ENCODE results near the gene PANX2. TPM values are rescaled to one million over a fixed set of nuclear protein-coding genes. Genes with fewer than 3 reads are reported as not detected.

Gene PANX2
- total RNA-seq, 1 donor from 2014 or later = 1.5 TPM

DNA sequence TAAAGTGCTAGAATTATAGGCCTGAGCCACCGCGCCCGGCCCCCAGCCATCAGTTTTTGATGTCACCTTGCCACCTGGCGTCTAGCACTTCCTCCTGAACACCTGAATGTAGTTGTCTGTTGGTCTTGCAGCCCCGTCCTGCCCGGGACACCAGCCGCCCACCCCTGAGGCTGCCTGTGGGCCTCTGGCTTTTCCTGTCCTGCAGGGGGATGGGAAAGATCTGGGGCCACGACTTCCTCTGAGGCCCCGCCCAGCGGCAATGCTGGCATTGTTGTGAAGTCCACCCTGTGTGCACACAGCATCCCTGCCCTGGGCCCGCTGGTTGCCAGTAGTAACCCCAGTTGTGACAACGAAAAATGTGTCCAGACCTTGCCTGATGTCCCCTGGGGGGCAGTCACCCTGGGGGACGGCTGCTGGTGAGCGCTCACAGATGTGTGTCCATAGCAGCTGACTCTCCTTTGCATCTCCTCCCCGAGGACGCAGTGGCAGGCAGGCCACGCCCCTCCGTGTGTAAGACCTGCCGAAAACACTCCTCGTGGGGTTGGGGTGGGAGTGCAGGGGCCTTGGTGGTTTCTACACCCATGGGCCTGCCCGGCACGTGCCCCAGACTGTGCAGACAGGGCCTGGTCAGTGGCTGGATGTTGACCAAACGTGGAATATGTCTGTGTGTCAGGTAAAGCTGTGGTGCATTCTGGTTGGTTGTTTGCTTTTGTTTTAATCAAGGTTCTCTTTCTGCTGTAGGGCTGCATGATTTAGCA, 37.0 kb downstream of the PANX2 start:
- Mint-ChIP-seq H3K4me1 (ENCODE audit: unreplicated experiment) (peaks cover 6% of the 10 kb centered on the region), H3K36me3 (ENCODE audit: unreplicated experiment) (peaks cover 23% of the 10 kb centered on the region), H3K9me3 (ENCODE audit: unreplicated experiment) (no peaks in the 10 kb centered on the region), H3K4me3 (ENCODE audit: unreplicated experiment) (no peak overlapping the region), H3K27ac (ENCODE audit: unreplicated experiment) (no peak overlapping the region), H3K27me3 (ENCODE audit: unreplicated experiment) (no peaks in the 10 kb centered on the region)
- no peak for DNase-seq (ENCODE audit: extremely low spot score, unreplicated experiment)
- no peak for TF ChIP-seq CTCF (IDR thresholded peaks at IDR 0.05)

GRCh38 chr22:50208430-50208938, 38.0 kb downstream of the PANX2 start:
- peaks cover 4% of the 10 kb centered on the region for H3K4me1 Mint-ChIP-seq (ENCODE audit: unreplicated experiment)
- TF ChIP-seq CTCF (IDR thresholded peaks at IDR 0.05) = no peak
- H3K4me3 Mint-ChIP-seq (ENCODE audit: unreplicated experiment) = no peak overlapping the region
- peaks cover 28% of the 10 kb centered on the region for H3K36me3 Mint-ChIP-seq (ENCODE audit: unreplicated experiment)
- no peak overlapping the region for H3K27ac Mint-ChIP-seq (ENCODE audit: unreplicated experiment)
- DNase-seq (ENCODE audit: extremely low spot score, unreplicated experiment) = no peak
- H3K9me3 Mint-ChIP-seq (ENCODE audit: unreplicated experiment) = no peaks in the 10 kb centered on the region
- H3K27me3 Mint-ChIP-seq (ENCODE audit: unreplicated experiment) = no peaks in the 10 kb centered on the region

DNA sequence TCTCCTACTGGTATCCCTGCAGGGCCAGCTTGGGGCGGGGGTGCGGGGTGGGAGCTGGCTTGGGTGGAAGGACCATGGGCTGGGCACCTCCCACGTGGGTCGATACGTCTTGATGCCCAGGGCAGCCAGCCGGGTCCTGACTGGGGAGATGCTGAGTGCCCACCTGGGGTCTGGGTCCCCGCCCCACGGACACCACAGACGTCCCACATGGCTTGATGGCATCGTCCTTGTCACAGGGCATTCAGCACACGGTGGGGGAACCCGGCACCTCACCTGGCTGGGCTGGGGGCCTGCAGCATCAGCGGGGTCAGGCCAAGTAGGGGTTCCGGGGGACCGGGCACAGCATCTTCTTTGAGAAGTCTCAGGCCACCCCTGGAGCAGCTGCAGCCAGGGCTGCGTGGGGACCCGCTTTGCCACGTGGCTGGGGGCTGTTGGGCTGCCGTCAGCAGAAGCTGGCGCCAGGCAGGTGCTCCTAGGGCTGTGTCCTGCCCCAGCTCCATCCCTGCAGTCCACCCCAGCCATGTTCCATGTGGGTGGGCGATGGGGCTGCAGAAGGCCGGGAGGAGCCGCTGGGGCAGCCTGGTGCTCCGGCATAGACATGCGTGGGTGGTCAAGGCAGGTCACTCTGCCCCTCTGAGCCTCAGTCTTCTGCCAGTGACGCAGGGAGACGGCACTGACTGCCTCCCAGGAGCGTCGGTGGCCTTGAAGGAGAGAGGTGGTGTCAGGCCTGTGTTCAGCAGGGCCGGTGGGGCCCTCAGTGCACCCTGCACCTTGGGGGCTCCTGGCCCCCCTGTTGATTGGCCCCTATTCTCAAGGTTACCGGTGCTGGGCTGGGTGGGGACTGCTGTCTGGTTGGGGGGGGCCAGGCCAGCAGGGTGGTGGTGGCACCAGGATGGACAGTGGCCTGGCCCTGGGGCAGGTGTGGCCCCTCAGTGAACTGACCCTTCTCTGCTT, 38.7 kb downstream of the PANX2 start:
- H3K27me3 Mint-ChIP-seq (ENCODE audit: unreplicated experiment) = no peaks in the 10 kb centered on the region
- H3K36me3 Mint-ChIP-seq (ENCODE audit: unreplicated experiment) = peaks cover 29% of the 10 kb centered on the region
- peaks cover 4% of the 10 kb centered on the region for H3K4me1 Mint-ChIP-seq (ENCODE audit: unreplicated experiment)
- H3K4me3 Mint-ChIP-seq (ENCODE audit: unreplicated experiment) = no peak overlapping the region
- DNase-seq (ENCODE audit: extremely low spot score, unreplicated experiment) = no peak
- H3K9me3 Mint-ChIP-seq (ENCODE audit: unreplicated experiment) = no peaks in the 10 kb centered on the region
- no peak for TF ChIP-seq CTCF (IDR thresholded peaks at IDR 0.05)
- no peak overlapping the region for H3K27ac Mint-ChIP-seq (ENCODE audit: unreplicated experiment)

DNA sequence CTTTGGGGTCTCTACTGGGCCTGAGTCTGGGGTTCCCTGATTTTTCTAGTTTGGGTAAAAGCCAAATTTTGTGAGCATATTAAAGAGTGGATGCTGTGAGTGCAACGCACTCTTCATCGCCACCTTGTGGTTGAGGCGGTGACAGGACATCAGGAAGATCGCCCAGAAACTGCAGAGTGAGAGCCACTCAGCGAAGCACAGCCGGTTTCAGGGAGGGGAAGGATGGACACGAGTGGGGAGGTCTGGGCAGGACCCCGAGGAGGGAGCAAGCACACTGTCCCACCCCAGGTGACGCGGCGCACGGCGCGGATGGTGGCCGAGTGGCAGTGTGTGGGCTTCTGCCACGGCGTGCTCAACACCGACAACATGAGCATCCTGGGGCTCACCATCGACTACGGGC, 39.4 kb downstream of the PANX2 start:
- Mint-ChIP-seq H3K4me3 (ENCODE audit: unreplicated experiment) (no peak overlapping the region), H3K27ac (ENCODE audit: unreplicated experiment) (no peak overlapping the region)

More for the DNA sequence above, 39.4 kb downstream of the PANX2 start:
- DNase-seq (ENCODE audit: extremely low spot score, unreplicated experiment) = no peak
- Mint-ChIP-seq H3K36me3 (ENCODE audit: unreplicated experiment) (peaks cover 30% of the 10 kb centered on the region), H3K27me3 (ENCODE audit: unreplicated experiment) (no peaks in the 10 kb centered on the region), H3K4me1 (ENCODE audit: unreplicated experiment) (peaks cover 4% of the 10 kb centered on the region), H3K9me3 (ENCODE audit: unreplicated experiment) (no peaks in the 10 kb centered on the region)
- TF ChIP-seq CTCF (IDR thresholded peaks at IDR 0.05) = peak; percentile 88
